MCF 10A (cell line): ENCODE data around the gene MRPS18A. TPM values are rescaled to one million over a fixed set of nuclear protein-coding genes. Genes with fewer than 3 reads are reported as not detected.

ENCODE experiments used
- BruUV-seq: library from RNA; stranded (reverse); fragments of 400-500 nt; replicated peaks from 2 replicates; lab custom pipeline; 2021; lab: Mats Ljungman, UMichigan
- CTCF ChIA-PET: fragments of 300-600 bp; sonication (Branson Sonifier 250); formaldehyde crosslinking; extraction: SDS; loops from one replicate; lab custom pipeline; 2021; ENCODE audit warnings: antibody characterized with exemption, inconsistent platforms; lab: Yijun Ruan, JAX
- POLR2A ChIA-PET: fragments of 300-600, 350-650 bp; sonication (Branson Sonifier 250); formaldehyde crosslinking; extraction: SDS; loops from one replicate; lab custom pipeline; 2020; ENCODE audit warnings: antibody characterized with exemption, inconsistent platforms; lab: Yijun Ruan, JAX
- DNase-seq: peaks from one replicate; pipeline ENCODE4 v3.0.0-alpha.2; 2018; ENCODE audit not compliant: unreplicated experiment
- H3K27ac Mint-ChIP-seq: one replicate; pipeline ENCODE4 v1.8.0; 2022; ENCODE audit warnings: mild to moderate bottlenecking, low read depth, mixed read lengths; ENCODE audit not compliant: unreplicated experiment
- H3K27me3 Mint-ChIP-seq: one replicate; pipeline ENCODE4 v1.8.0; 2022; ENCODE audit warnings: mixed read lengths; ENCODE audit not compliant: insufficient read depth, unreplicated experiment
- H3K36me3 Mint-ChIP-seq: one replicate; pipeline ENCODE4 v1.8.0; 2022; ENCODE audit warnings: mild to moderate bottlenecking, moderate library complexity, mixed read lengths; ENCODE audit not compliant: insufficient read depth, unreplicated experiment
- H3K4me1 Mint-ChIP-seq: one replicate; pipeline ENCODE4 v1.8.0; 2022; ENCODE audit warnings: mixed read lengths; ENCODE audit not compliant: insufficient read depth, unreplicated experiment
- H3K4me3 Mint-ChIP-seq: one replicate; pipeline ENCODE4 v1.8.0; 2022; ENCODE audit warnings: mild to moderate bottlenecking, moderate library complexity, mixed read lengths; ENCODE audit not compliant: unreplicated experiment
- H3K9me3 Mint-ChIP-seq: one replicate; pipeline ENCODE4 v1.8.0; 2022; ENCODE audit warnings: mixed read lengths; ENCODE audit not compliant: unreplicated experiment
- intact Hi-C: fragments of 100-400 bp; cut with micrococcal nuclease; formaldehyde crosslinking; loops from 2 replicates; pipeline ENCODE4 v1.14.1; 2022
- total RNA-seq: library from RNA; stranded (reverse); gene quantifications from 2 replicates; pipeline ENCODE4 v1.2.3, GENCODE V29; 2022
- TF ChIP-seq, protein P1 (sequence below): fragments of 200-600 bp; IDR thresholded peaks from one replicate; pipeline ENCODE4 v1.8.0; 2022; ENCODE audit warnings: antibody characterized with exemption, mild to moderate bottlenecking; ENCODE audit not compliant: unreplicated experiment

MRPS18A gene
- total RNA-seq, 1 experiment from 2014 or later: 69.1 TPM

DNA sequence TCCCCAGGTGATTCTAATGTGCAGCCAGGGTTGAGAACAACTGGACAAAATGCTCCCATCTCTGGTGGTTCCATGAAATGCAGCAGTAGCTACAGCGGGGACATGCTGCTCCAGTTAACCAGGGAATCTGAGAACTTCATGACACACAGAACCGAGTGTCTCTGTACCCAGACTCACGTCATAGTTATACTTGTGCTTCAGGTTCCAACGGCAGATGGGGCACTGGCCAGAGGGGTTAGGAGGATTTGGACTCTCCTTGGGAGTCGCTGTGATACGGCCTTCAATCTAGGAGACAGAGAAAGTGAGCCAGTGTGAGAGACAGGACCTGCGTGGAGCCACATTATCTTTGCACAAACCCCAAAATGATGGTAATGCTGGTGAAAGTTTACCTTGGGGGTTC lies 9.2 kb downstream of the MRPS18A start:
- H3K27me3 Mint-ChIP-seq: no peaks in the 10 kb centered on the region
- DNase-seq: no peak
- no peak overlapping the region for H3K27ac Mint-ChIP-seq
- peaks cover 26% of the 10 kb centered on the region for H3K36me3 Mint-ChIP-seq
- TF ChIP-seq, protein P1, sequence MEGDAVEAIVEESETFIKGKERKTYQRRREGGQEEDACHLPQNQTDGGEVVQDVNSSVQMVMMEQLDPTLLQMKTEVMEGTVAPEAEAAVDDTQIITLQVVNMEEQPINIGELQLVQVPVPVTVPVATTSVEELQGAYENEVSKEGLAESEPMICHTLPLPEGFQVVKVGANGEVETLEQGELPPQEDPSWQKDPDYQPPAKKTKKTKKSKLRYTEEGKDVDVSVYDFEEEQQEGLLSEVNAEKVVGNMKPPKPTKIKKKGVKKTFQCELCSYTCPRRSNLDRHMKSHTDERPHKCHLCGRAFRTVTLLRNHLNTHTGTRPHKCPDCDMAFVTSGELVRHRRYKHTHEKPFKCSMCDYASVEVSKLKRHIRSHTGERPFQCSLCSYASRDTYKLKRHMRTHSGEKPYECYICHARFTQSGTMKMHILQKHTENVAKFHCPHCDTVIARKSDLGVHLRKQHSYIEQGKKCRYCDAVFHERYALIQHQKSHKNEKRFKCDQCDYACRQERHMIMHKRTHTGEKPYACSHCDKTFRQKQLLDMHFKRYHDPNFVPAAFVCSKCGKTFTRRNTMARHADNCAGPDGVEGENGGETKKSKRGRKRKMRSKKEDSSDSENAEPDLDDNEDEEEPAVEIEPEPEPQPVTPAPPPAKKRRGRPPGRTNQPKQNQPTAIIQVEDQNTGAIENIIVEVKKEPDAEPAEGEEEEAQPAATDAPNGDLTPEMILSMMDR: no peak
- H3K9me3 Mint-ChIP-seq: no peaks in the 10 kb centered on the region
- ChIA-PET POLR2A (no interaction called here), CTCF (interaction anchor here (1.5 to 2.3 kb wide), 3 partner anchors 8 to 12 kb away, joined by 5 to 8 read pairs (median 7); no protein-coding TSS in a partner anchor)
- intact Hi-C loops: no loop called here
- BruUV-seq: no TSS peak
- no peak overlapping the region for H3K4me3 Mint-ChIP-seq
- H3K4me1 Mint-ChIP-seq: no peaks in the 10 kb centered on the region

GRCh38 chr6:43677759-43678158 lies 9.8 kb downstream of the MRPS18A start:
- BruUV-seq: no TSS peak
- CTCF ChIA-PET: interaction anchor here (0.7 to 2.3 kb wide), 5 partner anchors 8 to 343 kb away, joined by 3 to 8 read pairs (median 5); no protein-coding TSS in a partner anchor
- no peaks in the 10 kb centered on the region for H3K9me3 Mint-ChIP-seq
- DNase-seq: no peak
- peaks cover 32% of the 10 kb centered on the region for H3K36me3 Mint-ChIP-seq
- no peaks in the 10 kb centered on the region for H3K27me3 Mint-ChIP-seq
- H3K27ac Mint-ChIP-seq: no peak overlapping the region
- no peak overlapping the region for H3K4me3 Mint-ChIP-seq
- TF ChIP-seq, protein P1: no peak
- intact Hi-C loops: no loop called here
- POLR2A ChIA-PET: no interaction called here
- no peaks in the 10 kb centered on the region for H3K4me1 Mint-ChIP-seq

DNA sequence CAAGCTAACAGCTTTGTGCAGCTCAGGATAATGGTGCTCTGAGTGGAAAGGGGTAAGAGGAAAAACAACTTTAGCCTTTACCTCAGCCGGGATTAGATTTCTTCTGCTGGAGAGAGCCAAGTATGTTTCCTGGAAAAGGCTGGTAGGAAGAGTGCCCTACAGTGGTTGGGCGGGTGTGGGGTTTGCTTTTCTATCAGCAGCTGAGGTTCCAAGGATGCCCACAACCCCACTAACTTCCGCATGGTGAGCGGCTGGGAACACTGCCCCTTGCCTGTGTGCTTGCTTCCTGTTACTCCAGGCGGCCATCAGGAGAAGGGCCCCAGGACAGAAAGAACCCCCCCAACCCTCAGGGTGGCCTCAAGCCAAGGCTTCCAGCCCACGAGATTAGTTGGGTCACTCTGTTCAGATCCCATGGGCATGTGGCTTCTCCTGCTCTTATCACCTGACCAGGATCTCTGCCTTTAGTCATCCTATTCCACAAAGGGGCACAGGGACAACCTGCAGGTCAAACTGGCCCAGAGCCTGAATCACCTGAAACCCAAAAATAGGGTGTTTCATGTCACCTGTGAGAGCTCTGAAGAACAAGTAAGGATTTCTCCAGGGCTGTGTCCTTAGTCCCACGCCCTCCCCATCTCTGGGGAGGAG lies 10.5 kb downstream of the MRPS18A start:
- Mint-ChIP-seq H3K27me3 (no peaks in the 10 kb centered on the region), H3K4me3 (no peak overlapping the region), H3K9me3 (no peaks in the 10 kb centered on the region), H3K27ac (no peak overlapping the region), H3K4me1 (no peaks in the 10 kb centered on the region), H3K36me3 (peaks cover 37% of the 10 kb centered on the region)
- POLR2A ChIA-PET: no interaction called here
- TF ChIP-seq, protein P1: no peak
- BruUV-seq: no TSS peak
- no peak for DNase-seq
- intact Hi-C loops: no loop called here
- CTCF ChIA-PET: interaction anchor here (0.6 to 1.8 kb wide), 5 partner anchors 9 to 342 kb away, joined by 3 to 7 read pairs (median 5); no protein-coding TSS in a partner anchor

GRCh38 chr6:43674921-43675320 lies 12.7 kb downstream of the MRPS18A start:
- BruUV-seq: no TSS peak
- H3K4me3 Mint-ChIP-seq: no peak overlapping the region
- TF ChIP-seq, protein P1: no peak
- ChIA-PET POLR2A (interaction anchor here (1.3 kb wide), 2 partner anchors 13 to 47 kb away, joined by 3 to 5 read pairs; partner anchors contain the start of gene MRPS18A), CTCF (no interaction called here)
- H3K9me3 Mint-ChIP-seq: no peaks in the 10 kb centered on the region
- no peak overlapping the region for H3K27ac Mint-ChIP-seq
- no peaks in the 10 kb centered on the region for H3K27me3 Mint-ChIP-seq
- H3K36me3 Mint-ChIP-seq: peaks cover 44% of the 10 kb centered on the region
- intact Hi-C loops: no loop called here
- no peak for DNase-seq
- H3K4me1 Mint-ChIP-seq: no peaks in the 10 kb centered on the region
